GM19351 (cell line): ENCODE results near the gene WDR20.
"Not testable (repeated sequence)": the region's sequence is repeated elsewhere in the genome, so short reads cannot be mapped to it uniquely, and the experiment has no call there.

Source experiments
- ATAC-seq: cut with Tn5 transposase; IDR thresholded peaks from one replicate; pipeline ENCODE4 v1.9.1; 2021; ENCODE audit warnings: mild to moderate bottlenecking, moderate library complexity; ENCODE audit not compliant: unreplicated experiment

The WDR20 gene

GRCh38 chr14:102164965-102165364, 25.3 kb downstream of the WDR20 start:
- no peak for ATAC-seq

- ATAC-seq = no peak
Observed at GRCh38 chr14:102170061-102170460, 30.4 kb downstream of the WDR20 start.

GRCh38 chr14:102171173-102172020, 31.7 kb downstream of the WDR20 start:
- no peak for ATAC-seq

GRCh38 chr14:102172021-102172272, 32.2 kb downstream of the WDR20 start:
- ATAC-seq = not testable (repeated sequence)

GRCh38 chr14:102172721-102173120, 33.0 kb downstream of the WDR20 start:
- not testable (repeated sequence) for ATAC-seq

DNA sequence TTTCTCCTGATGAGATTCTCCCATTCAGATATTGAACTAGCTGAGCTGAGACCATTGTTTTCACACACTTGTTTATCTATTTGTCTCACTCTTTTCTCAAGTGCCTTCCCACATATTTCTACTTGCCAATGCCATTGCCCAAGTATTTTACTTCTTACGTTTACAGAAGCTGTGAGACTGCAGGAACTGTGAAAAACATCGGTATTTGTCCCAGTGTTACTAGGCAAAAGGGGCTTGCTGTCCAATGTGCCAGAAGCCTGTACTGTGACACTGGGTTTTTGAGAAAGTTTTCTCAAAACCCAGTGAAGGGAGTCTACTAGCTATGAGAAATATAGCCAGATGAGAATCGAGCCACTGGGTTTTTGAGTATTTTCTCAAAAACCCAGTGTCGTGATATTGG, 37.5 kb downstream of the WDR20 start:
- ATAC-seq = no peak

- no peak for ATAC-seq
Observed at GRCh38 chr14:102178806-102179205, 39.1 kb downstream of the WDR20 start.

GRCh38 chr14:102180248-102180998, 40.7 kb downstream of the WDR20 start:
- ATAC-seq = no peak

DNA sequence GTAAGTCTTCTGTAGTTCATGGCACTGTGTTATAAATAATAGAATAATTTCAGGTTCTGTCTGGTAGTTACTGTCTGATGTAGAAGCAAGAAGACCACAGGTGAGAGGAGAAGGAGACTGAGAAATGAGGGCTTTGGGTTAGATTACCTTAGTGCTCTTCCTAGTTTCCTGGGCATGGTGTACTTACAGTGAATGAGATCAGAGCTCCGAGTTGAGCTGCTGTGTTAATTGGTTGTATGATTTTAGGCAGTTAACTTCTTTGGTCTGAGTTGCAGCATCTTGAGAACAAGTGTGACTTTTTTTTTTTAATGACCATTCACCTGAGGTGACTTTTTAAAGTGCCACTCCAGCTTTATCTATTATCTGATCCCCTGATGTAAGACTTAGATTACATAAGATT, 41.5 kb downstream of the WDR20 start:
- ATAC-seq = no peak

DNA sequence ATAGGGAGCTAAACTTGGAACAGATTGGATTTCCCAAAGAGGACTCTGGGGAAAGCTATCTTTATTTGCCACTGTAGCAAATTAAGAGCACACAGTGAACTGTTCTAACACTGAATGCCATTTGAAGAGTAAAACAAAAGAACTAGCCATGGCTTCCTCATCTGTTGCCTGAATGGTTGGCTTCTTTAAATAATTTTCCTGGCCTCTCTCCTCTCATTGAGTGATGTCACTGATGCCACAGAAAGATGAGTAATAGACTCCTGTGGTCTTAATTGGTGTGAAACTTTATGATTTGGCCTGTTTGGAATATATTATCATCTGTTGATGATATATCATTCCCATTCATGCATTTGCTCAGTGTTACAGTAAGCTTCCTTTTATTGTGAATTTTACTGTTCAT, 42.5 kb downstream of the WDR20 start:
- no peak for ATAC-seq

- ATAC-seq = no peak
Observed at GRCh38 chr14:102182936-102183619, 43.4 kb downstream of the WDR20 start.

GRCh38 chr14:102183886-102184285, 44.2 kb downstream of the WDR20 start:
- ATAC-seq = no peak

DNA sequence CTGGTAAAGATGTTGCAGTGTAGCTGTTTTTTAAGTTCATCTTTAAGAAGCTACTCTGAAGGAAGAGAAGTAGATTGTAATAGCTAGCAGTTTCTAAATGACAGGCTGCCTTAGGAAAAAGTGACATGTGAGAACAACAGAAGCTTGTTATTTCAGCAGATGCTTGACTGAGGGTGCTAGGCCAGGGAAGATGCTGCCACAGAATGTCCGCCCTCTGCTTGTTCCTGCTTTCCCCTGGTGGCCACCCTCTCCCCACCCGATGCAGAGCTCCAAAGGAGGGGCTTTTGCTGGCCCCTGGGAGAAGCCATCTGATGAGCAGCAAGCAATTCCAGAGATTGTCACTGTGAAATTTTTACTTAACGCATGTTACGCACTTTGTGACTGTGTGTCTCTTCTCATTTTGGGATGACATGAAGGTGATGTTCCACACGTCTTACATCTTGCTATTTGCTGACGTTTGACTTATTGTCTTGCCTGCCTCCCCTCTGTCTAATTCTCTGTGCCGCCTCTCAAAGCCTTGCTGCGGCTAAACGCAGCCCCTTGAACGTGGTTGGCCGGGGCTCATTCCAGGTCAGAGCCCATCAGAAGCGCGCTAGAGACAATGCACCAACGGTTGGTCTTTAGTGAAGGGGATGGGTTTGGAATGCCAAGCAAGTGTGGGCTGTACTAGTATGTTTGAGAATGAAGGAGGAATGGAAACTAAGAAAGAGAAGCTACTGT, 44.8 kb downstream of the WDR20 start:
- ATAC-seq = no peak

- no peak for ATAC-seq
Observed at GRCh38 chr14:102185360-102185759, 45.7 kb downstream of the WDR20 start.

DNA sequence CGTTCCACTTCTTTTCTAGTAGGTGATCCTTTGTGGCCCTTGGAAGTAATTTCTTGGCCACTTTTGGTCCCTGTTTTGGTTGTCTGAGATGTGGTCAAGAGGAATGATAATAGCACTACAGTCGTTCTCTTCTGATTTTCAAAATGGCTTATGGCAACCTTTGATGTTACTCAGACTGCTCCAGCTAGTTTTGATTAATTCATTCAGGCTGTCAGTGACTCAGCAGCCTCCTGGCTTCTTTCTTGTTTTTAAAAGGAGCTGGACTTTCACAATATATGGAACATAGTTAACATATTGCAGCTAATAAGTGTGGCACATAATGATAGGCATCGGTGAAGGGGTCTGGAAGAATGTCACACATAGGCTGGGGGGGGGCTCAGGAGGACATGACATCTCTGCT, 47.3 kb downstream of the WDR20 start:
- ATAC-seq = no peak

DNA sequence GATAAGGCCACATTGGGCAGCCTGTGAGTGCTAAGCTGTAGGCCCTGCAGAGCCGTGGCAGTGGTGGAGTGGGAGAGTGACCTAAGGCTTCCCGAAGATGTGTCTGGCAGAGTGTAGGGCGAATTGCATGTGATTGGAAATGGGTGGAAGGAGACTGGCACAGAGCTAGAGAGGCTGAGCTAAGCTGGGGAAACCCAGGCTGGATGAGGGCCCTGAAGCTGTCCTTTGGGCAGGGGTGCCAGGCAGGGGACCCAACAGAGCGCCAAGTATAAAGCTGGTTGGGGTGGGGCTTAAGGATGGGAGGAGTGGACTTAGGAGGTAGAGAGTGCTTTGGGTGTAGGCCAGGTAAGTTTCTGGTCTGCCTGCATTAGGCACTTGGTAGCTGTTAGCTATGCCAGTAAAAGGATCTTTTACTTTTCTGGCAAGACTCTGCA, 47.9 kb downstream of the WDR20 start:
- no peak for ATAC-seq

DNA sequence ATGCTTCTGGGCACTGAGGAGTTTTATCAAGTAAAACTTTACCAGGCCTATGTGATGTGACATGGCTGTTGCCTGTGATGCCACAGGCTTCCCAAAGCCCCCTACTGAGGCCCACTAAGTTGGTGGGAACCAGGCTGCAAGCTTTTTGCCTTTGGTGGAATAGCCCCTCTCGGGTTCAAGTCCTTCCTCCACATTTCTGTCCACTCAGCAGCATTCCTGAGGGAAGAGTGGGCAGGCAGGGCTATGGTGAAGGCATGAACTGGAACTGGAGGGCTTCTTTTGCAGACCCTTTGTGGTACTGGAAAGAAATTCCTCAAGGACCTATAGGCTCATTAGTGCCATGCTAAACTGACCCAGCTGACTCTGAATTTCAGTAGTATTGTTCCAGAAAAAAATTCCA, 48.5 kb downstream of the WDR20 start:
- no peak for ATAC-seq

- ATAC-seq = no peak
Observed at GRCh38 chr14:102189874-102190273, 50.2 kb downstream of the WDR20 start.

GRCh38 chr14:102192840-102193502, 53.3 kb downstream of the WDR20 start:
- no peak for ATAC-seq

GRCh38 chr14:102194856-102195255, 55.2 kb downstream of the WDR20 start:
- ATAC-seq = no peak

DNA sequence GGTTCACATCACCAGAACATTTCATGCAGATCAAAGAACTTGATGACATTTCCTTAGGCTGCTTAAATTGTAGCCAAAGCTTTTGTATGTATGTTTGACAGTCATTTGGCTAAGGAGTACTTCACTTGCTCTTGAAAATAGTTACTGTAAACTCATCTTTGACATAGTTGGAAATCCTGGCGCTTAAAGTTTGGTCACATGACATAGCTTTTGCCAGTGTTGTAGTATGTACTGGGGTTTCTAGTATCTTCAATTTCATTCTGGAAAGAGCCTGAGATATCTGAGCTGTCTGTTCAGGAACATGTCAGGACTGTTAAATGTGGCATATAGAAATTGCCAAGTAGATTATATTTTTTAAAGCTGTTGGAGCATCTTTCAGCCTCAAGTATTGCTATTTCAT, 55.7 kb downstream of the WDR20 start:
- no peak for ATAC-seq
